Central memory CD4-positive, alpha-beta T cell (primary cell): Measurements from ENCODE around the gene RCN1.
"Not testable (repeated sequence)": the region's sequence is repeated elsewhere in the genome, so short reads cannot be mapped to it uniquely, and the experiment has no call there.

Experiments
- DNase-seq: peaks from one replicate; pipeline ENCODE4 v3.0.0; 2022

RCN1 gene

DNA sequence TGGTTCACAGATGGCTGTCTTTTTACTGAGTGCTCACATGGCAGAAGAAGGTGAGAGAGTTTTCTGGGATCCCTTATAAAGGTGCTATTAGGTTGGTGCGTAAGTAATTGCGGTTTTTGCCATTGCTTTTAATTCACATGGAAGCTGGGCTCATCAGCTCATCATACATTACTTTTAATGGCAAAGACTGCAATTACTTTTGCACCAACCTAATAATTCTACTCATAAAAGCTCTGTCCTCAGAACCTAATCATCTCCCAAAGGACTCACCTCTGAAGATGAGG lies 23.0 kb downstream of the RCN1 start:
- DNase-seq: no peak

GRCh38 chr11:32115446-32115845 lies 24.6 kb downstream of the RCN1 start:
- DNase-seq: no peak

DNA sequence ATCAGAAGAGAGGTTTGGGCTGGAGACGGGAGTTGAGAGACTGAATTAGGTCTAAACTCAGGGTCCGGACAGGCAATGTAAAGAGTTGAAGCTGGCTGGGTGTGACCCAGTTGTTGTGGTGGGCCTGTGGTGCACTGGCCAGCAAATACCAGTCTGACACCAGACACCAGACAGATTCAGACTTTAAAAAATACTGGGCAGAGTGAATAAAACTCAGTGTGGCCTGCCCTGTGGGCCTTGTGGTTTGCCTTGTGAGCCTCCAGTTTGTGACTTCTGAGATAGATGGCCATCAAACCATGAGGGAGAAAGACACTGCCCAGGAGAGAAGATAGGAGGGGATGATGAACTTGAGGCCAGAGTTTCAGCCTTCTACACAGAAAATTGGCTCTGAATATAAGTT lies 25.8 kb downstream of the RCN1 start:
- DNase-seq: no peak

DNA sequence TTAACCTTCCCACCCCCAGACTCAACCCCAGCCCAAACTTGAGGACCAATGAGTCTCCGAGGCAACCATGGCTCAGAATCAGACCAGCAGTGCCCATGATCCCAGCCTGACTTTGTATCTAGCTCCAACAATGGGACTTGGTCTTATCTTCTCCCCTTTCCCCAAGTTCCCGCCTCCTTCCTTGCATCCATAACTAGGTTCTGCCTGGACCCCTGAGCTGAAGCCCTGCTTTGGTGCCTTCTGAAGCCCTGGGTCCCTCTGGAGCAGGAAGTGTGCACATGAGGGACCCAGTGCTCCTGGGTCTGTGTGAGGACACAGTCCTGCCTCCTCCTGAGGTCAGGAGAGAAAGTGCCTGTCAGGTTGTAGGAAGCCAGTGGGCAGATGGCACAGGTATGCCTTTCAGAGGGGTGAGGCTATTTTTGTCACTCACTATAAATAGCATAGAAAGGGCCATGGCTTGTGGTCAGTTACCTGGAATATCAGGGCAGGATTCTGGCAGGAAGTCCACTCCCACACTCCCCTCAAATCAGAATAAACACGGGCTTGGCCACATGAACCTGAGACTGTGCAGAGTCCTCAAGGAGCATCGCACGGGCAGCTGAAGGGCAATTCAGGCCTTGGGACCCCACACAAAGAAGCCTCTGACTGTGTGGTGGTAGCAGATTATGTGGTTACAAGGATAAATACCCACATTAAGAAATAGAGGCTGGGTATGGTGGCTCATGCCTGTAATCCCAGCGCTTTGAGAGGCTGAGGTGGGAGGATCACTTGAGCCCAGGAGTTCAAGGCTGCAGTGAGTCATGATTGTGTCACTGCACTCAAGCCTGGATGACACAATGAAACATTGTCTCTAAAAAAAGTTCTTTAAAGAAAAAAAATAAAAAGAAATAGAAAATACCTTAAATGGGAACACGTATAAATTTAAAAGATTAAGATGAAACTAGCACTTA lies 27.4 kb downstream of the RCN1 start:
- DNase-seq: no peak

- not testable (repeated sequence) for DNase-seq
These were observed 28.3 kb downstream of the RCN1 start for GRCh38 chr11:32119139-32119538.

DNA sequence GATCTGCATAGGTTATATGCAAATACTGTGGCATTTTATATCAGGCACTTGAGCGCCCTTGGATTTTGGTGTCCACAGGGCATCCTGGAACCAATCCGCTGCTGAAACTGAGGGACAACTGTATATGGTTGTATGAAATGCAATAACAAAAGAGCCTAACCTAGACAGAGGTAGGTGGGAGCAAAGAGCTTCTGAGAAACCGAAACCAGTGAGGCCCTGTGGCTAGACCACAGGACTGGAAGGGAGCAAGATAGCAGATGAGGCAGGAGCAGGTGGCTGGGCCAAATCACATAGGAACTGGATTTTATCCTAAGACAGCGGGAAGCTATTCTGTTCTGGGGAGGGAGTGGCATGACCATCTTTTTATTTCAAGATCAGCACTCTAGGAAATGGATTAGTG lies 30.1 kb downstream of the RCN1 start:
- DNase-seq: no peak

DNA sequence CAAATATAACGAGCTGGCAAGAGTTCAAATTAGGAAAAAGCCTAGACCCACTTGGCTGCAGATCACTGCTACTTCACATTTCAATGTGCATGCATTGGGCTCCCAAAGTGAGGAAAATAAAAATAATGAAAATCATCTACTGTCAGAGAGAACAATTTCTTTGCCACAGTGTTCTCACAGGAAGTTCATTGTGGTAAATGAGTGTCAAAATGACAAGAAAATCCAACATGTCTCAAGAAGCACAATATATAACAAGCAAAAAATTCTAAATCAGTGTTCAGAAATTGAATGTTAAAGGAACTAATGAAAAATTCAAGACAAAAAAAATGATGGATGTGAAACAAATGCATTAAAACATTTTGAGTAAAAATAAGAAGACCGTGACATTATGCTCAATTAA lies 31.3 kb downstream of the RCN1 start:
- DNase-seq: no peak

GRCh38 chr11:32131321-32131720 lies 40.4 kb downstream of the RCN1 start:
- DNase-seq: no peak

- DNase-seq: no peak
These were observed 45.8 kb downstream of the RCN1 start for GRCh38 chr11:32136657-32137056.

- no peak for DNase-seq
These were observed 46.4 kb downstream of the RCN1 start for GRCh38 chr11:32137263-32137662.

DNA sequence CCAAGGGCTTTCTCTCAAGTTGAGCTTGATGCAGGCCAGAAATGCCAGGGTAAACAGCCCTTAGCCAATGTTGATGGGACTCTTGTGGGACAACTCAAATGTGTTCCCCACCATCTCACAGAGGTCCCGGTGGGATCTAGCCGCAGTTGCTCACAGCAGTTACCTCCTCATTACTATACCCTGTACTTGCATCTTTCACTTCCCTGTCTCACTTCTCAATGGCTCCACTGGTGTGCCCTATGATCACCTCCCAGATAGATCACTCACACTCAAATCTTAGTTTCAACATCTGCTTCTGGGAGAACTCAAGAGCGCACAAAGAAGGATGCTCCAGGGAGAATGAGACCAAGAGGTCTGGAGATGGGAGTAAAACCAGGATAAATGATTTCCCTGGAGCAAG lies 47.0 kb downstream of the RCN1 start:
- no peak for DNase-seq

GRCh38 chr11:32138902-32139301 lies 48.0 kb downstream of the RCN1 start:
- no peak for DNase-seq

GRCh38 chr11:32139896-32140520 lies 49.1 kb downstream of the RCN1 start:
- DNase-seq: no peak

- DNase-seq: no peak
These were observed 51.1 kb downstream of the RCN1 start for GRCh38 chr11:32141745-32142546.

- no peak for DNase-seq
These were observed 52.5 kb downstream of the RCN1 start for GRCh38 chr11:32143378-32143777.

GRCh38 chr11:32145282-32145681 lies 54.4 kb downstream of the RCN1 start:
- no peak for DNase-seq

DNA sequence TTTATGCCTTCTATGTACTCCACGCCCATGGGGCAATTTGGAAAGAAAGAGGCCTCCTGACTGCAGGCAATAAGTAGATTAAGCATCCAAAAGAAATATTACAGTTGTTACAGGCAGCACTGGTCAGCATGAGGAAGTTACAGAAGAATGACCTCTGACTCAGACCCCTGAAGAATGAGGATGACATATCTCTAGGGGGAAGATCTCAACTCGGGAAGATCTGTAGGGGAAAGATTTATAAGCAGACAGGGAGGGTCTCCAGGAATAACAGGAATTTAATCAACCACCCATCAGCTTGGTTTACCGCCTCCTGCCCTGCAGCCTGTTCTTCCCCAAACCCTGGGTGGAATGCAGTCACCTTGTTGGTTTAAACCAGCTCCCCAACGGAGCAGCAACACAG lies 58.0 kb downstream of the RCN1 start:
- no peak for DNase-seq

GRCh38 chr11:32149748-32150147 lies 58.9 kb downstream of the RCN1 start:
- no peak for DNase-seq

DNA sequence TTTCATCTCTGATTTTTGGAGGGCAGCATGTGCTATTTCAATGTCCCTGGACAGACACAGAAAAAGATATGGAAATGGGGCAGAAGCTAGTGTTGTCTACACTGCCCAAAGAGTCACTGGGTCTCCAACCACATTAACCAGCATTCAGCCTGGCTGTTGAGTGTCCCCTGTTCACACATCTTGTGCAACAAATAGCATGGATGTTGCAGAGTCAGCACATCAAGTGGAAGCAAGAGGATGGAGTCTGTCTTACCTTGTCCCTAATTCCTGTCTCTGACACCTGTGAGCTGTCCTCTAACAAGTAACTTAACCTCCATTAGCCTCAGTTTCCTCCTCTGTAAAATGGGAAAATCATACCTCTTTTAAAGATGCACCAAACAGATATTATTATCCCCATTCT lies 60.2 kb downstream of the RCN1 start:
- DNase-seq: no peak

DNA sequence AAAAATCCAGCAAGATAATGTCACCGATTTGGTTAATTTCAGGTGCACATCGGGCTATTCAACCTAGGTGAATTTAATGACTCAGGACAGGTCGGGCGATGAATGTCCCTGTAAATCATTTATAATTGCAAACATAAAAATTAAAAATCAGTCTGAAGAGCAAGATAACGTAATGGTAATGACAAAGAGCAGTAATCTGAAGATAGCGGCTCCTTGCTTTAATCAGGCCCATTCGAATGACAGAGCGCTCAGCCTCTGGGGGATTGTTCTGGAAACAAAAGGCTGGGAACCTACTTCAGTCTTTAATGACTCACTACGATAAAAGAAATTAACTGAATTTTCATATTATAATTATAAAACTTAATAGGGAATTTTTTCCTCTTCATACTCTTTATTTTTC lies 61.3 kb downstream of the RCN1 start:
- no peak for DNase-seq

GRCh38 chr11:32152821-32153220 lies 61.9 kb downstream of the RCN1 start:
- no peak for DNase-seq

DNA sequence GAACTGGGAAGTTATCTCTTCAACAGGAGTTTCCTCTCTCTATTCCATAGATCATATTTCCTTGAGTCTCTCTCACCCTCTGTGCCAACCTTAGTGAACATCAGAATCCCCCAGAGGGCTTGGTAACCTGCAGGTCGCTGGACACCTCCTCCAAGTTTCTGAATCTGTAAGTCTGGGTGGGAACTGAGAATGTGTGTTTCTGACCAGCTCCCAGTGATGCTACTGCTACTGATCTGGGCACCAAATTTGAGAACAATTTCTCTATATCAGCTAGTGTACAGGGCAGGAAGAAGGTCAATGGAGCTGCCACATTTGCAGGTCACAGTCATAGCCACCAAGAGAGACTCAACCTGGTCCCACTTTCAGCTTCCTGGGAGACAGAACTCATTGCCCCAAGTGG lies 62.9 kb downstream of the RCN1 start:
- DNase-seq: no peak

DNA sequence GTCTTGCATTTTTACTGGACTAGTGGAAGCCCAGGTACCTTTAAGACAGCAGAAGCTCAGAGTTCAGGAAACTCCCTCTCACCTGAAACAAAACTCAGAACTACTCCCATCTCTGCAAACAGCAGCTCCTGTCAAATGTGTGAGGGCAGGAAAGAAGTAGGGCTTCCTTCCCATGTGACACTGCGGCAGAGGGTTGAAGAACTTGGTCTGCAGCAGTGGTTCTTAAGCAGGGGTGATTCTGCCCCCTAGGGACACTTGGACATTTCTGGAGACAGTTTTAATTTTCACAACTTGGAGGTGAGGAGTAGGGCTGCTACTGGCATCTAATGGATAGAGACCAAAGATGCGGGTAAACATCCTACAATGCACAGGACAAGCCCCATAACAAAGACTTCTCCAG lies 63.4 kb downstream of the RCN1 start:
- DNase-seq: no peak
